Limb (tissue), 2 donors: Measurements from ENCODE around the gene HDAC9.

Experiments used
- DNase-seq, 2 donors: peaks; one replicate each; pipeline ENCODE4 v3.0.0-alpha.2; 2016; ENCODE audit errors: extremely low spot score in 2 of 2

Gene HDAC9

DNA sequence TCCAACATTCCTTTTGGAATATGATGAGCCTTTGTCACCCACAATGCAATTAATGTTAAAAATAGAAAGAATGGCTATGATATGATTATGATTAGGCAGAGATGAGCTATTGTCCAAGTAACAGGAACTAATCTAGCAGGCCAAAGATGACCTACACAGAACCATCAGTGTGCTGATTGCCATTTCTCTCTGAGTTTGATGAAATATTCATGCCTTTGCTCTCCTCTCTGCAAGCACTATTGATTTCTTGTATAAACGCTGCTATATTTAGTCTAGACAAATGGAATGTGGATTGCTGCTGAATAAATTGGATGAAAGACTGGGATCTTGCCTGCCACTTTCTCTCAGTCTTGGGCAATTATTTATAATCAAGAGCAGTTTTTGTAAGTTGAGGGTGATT lies 85.4 kb downstream of the HDAC9 start:
- DNase-seq = no peak

DNA sequence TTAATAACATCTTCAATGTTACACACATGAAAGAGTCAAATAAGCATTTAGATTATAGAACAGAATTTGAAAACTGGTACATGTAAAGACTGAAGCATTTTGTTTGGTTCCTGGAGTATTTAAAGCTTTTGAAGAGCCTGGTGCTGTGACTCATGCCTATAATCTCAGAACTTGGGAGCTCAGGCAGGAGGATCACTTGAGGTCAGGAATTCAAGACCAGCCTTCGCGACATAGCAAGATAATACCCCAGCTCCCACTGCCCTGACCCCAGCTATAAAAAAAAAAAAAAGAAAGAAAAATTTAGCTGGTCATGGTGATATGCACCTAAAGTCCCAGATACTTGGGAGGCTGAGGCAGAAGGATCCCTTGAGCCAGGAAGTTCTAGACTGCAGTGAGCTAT lies 87.8 kb downstream of the HDAC9 start:
- DNase-seq = no peak

DNA sequence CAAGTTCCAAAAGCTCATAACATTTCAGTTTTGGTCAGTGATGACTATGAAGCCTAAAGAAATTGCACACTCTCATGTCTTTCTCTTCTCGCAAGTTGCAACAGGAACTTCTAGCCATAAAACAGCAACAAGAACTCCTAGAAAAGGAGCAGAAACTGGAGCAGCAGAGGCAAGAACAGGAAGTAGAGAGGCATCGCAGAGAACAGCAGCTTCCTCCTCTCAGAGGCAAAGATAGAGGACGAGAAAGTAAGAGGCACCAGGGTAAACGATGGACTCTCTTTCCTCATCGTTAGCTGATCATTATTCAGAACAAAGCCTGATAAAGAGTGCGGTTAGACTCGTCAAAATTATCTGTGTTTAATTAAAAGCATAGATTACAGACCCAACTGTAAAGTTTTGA lies 94.7 kb downstream of the HDAC9 start:
- no peak for DNase-seq

DNA sequence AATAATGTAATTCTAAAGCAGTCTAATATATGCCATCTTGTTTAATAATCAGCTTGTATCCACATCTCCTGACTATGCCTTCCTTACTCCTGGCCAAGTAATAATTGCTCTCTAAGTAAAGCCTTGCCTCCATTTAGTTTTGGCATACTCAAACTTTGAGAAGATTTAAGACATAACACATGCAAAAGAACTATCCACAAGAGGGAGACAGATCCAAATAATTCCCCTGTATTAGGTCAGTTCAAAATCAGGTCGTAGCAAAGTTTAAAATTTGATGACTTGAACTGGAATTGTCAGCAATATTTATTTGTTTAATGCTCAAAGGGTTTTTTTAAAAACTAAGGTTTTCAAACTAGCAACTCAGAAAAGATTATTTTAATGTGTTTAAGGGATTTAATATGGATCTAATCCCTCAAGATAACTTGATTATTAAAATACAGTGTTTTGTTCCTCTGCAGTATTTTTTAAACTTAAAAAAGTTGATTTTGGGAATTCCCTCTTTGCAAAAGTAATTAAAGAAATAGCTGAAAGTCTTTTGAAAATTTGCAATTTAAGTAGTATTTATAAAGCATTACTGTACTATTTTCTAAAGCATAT lies 95.3 kb downstream of the HDAC9 start:
- peak in 1 of 2 donors; percentile 82 for DNase-seq

DNA sequence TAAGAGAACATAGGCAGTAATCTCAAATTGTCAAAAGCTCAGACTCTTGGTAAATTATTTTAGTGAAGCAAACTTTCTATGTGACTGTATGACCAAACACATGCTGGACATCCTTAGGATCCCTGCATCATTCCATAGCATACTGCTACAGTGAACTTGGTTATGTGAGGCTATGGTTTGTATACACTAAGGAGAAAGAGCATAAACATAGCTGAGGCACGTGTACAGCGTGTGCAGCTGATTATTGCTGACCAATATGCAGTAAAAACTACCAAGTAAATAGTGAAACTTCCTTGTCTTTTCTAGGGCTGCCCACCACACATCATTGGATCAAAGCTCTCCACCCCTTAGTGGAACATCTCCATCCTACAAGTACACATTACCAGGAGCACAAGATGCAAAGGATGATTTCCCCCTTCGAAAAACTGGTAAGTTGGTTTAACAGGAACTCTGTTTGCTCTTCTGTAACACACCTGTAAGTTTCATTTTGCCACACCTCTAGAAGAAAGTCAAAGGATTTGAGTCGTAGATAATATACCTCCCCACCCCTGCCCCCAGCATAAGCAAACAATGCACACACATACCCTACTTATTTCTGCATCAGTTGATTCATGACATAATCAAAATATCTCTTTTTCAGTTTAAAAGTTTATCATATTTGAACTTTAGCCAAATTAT lies 98.2 kb downstream of the HDAC9 start:
- no peak for DNase-seq

DNA sequence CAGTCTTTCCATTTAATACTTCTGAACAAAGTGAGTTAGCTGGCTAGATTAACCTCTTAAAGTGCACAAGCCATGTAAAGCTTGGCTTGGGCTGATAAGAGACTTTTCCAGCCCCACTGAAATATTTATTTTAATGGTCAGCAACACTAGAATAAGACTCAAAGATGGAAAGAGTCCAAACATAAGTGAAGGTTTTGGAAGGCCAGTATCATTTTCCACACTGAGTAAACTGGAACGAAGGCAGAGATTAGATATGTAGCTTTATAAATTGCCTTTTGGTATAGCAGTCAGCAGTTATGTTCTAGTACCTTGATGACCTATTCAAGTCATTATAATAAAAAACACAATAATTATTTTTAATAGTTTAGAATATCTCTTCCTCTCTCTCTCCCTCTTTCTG lies 102.2 kb downstream of the HDAC9 start:
- no peak for DNase-seq

DNA sequence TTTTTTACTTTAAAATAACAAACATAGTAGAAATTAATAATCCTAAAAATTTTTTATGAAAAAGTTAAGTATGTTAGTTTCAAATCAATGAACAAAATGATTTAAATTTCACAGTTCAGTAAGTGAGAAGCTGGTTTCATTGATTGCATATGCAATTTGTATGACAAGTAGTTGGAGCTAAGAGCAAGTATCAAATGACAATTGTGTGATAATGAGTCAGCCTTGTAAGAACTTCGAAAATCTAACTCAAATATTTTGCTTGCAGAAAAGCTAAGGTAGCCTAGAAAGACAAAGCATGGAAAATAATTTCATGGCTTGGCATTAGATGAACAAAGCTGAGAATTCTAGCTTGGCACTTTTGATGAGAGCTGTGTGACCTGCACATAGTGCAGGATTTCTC lies 111.5 kb downstream of the HDAC9 start:
- DNase-seq = no peak

DNA sequence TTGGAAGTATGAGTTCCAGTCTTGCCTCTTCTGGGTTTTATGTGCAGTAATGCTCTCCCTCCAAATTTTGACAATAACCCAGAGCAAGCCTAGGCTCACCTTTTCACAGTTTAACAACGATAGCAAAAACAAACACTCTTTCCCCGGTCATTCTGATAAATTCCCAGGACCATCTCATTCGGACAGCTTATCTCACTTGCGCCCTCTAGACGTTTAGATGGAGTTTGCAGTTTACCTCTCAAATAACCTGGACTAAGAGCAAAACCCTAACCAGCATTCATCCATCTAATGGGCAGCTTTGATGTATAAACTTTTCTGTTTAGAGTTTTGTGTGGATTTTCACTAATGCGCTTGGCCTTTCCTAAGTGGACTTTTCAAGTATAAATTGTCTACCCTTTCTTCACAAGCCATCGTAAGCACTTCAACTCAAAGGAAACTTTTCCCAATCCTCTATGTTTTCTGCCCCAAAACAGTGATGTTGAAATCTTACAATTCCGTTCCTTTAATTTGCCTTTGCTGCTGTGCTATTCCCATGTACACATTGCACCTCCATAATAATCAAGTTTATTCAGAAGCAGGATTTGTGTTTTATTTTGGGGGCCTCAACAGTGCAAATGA lies 114.9 kb downstream of the HDAC9 start:
- no peak for DNase-seq

DNA sequence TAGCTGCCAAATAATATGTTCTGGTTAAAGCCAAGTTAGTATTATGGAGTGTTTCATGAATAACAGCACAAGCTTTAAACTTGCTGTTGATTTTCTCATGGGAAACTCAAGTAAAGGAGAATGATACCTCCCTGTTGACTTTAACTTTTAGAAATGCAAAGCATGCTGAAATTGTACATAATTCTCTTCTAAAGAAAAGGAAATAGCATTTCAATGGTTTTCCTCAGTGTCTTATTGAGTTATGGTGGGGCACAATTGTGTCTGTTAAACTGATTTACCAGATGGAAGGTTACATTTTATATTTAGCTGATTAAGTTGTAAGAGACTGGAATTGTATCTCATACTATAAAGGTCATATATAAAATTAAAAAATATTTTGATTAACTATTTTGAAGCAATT lies 119.3 kb downstream of the HDAC9 start:
- no peak for DNase-seq

DNA sequence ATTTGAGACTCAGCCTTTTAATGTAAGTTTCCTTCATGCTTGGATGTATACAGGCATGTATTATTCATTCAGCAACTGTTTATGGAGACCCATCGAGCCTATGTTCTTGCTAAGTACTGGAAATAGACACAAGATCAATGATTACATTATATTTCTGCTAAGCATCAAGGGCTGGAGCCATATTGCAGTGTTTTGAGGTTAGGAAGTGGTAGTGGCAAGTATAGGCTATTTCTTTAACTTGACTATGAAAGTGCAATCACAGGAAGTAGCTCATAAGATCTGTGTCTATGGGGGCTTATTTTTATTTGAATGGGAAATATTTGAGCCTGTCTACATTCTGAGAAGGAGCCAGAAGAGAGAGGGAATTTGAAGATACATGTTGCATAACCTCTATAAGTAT lies 123.8 kb downstream of the HDAC9 start:
- DNase-seq = no peak

DNA sequence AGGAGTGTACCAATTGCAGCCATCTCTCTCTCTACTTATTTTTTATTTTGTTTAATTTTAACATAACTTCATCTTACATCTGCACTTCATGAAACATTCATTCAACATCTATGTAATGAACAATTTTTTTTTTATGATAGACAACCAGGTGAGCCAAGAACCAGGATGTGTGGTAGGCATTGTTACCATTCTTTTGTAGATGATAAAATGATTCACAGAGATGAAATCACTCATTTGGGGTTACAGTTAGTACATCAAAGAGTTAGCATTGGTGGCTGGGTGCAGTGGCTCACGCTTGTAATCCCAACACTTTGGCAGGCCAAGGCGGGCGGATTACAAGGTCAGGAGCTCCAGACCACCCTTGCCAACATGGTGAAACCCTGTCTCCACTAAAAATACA lies 127.8 kb downstream of the HDAC9 start:
- no peak for DNase-seq

DNA sequence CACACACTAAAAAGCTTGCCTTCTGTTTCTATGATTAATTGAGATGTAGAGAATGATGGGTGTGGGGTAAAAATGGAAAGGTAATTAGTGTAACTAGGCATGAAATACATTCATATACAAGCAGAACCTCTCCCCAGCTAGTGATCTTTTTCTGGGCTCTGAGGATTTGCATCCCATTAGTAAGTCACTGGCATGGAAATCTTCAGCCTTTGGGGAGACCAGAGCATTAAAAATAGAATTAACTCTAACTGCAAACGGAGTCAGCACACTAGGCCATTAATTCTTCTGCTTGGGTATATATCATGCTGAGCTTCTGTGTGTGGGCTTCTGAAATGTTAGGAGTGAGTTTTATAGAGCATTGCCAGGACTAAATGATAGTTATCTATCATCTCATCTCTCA lies 128.9 kb downstream of the HDAC9 start:
- no peak for DNase-seq

DNA sequence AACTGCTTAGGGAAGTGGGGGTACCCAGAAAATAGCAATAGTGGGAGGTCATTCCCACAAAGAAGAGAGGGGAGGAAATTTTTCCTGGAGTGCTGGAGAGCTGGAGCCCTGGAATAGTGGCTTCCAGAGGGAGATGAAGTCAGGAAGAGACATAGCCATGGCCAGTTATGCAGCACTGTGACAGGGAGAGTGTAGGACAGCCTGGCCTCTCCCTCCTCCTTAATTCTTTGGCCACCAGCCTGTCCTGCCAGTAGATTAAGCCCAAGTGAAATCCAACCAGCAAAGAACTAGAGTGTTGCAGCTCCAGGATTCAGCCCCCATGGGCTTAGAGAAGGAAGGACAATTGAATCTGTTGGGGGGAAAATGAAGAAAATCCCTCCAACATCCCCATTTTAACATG lies 130.5 kb downstream of the HDAC9 start:
- no peak for DNase-seq

DNA sequence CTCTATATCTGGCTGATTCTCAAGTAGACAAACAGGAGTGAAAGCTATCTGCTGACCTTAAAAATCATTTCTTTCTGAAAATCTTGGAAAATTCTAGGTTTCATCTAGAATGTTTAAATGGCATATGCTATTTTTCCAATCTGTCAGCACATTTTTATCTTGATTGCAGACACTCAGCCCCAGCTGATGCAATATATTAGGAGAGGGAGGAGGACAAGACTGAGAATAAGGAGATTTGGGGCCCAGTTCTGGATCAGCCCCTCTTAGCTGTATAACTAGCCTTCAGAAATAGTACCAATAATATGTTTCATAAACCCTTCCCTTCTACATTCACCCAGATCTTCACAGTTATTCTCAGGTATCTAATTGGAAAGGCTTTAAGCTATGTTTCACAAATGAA lies 131.2 kb downstream of the HDAC9 start:
- no peak for DNase-seq

DNA sequence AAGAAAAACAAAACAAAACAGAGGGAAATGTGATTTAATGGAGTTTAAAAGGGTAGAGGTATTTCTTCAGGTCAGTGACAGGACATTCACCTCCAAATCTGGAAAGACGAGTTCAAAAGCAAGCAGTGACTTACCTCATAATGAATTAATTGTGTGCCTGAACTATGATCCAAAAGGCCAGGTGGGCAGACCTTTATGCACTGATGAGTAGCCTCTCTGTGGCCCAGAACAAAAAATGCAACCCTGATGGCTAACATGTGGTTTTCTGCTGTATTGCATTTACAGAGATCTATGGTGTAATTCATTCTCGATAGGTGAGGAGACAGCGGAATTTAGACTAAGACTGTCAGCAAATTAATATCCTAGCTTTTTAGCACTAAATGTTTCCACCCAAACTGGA lies 142.0 kb downstream of the HDAC9 start:
- DNase-seq = no peak

DNA sequence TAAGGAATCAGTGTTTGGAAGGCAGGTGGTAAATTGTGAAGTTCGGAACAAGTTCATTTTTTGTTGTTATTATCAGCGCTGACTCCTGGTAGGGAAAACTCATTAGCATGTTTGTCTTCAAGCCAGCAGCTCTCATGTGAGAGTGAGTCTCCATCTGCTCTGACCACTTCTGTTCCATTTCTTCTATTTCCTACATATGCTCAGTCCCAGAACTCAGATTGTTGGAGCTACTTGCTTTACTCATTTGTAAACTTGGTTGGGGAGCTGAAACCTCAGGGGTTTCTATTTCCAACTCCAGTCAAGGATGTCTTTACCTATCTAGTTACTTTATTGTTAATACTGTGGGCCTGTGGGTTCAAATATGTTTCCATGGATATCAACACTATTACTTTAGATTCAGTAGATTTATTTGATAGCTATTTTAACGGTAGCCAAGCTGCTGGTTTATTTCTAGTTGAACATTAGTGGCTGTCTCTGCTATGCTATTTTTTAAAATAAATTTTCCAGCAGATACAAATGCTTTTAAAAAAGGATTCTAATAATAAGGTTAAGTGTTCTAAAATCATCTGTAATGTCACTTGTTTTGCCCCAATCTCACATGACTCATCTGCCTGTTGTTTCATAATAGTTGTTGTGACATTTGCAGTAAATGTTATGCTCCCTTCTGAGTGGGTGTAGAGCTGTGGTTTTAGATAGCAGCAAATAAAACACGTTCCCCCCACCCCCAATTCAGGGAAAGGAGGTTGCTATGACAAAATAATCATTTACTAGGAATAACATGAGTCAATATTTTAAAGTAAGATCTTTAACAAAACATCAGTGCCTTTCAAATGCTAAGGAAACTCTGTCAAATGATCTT lies 143.3 kb downstream of the HDAC9 start:
- no peak for DNase-seq

DNA sequence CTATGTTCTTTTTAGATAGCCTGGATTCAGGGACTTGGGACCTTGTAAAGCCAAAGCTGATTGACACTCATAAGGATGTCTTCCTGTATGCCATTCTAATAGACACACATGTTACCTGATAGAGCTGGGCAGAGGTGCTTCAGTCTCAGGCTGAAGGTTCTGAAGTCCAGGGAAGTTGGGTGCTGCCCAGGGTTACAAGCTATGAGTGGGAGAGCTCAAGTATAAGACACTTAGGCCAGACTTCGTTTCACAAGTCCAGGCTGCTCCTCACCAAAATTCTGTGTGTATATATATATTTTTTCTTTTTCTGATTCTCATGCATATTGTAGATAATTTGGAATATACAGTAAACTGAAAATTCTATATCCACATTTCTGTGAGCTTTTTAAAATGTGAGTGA lies 144.2 kb downstream of the HDAC9 start:
- no peak for DNase-seq

DNA sequence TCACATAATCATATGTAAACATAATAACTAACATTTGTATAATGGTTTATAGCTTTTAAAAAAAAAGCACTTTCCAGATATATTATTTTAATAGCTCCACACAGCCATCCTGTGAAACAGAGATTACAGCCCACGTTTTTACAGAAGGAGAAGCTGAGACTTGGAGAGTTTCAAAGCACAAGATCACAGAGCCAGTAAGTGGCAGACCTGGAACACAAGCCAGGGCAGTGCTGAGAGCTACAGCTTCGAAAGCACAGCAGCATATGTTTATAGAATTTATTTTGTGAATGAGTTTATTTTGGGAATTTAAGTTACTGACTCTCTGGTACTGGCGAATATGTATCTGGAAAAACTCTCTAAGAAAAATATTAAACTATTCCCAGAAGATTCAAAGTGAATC lies 149.4 kb downstream of the HDAC9 start:
- no peak for DNase-seq

DNA sequence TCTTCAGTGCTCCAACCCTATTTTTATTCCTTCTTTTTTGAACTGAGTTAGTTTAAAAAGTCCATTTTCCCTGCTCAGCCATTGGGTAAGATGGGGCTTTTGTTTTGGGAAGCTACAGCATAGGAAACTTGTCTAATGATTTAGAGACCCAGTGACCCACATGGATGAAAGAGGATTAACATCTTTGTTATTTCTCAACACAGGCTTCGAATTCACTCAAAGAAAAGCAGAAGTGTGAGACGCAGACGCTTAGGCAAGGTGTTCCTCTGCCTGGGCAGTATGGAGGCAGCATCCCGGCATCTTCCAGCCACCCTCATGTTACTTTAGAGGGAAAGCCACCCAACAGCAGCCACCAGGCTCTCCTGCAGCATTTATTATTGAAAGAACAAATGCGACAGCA lies 152.0 kb downstream of the HDAC9 start:
- DNase-seq = no peak

DNA sequence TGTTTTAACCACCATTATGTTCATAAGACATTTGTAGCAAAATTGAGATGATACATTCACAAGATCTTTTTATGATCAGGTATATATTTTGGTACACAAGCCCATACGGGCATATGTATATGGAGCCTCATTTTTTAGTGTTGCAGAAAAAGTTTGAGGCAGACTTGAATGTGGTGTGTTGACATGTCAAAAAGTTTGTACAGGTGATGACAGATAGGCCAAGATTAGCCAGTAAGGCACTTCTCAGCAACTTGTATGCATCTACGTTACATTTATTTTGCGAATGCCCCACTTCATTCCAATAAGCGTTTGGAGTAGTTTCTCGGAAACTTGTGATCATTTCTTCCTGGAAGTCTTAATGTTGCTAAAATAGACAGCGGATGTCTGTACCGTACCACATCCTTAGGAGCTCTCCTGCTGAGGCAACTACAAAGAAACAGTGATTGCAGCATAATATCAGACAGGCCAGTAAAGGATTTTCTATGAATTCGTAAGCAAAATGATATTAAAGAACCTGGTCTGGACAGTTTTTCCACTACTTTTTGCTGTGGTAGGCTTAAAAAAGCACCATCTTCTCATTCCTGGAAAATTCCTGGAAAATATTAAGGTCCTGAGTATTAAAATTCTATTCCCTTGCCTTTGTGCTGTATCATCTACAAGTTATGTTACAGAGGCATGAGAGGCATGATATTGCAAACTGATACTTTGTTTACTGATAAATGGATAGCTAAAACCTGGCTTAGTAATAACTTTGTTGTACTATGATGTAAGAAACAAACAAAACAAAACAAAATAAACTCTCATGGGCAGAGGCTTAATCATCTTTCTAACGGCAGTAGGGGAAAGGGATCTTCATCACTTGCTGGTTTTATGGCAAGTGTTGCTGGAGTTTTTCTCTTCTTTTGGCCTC lies 153.6 kb downstream of the HDAC9 start:
- no peak for DNase-seq
